Adipose tissue (tissue), 3 donors: Measurements from ENCODE around the gene C2orf49. TPM values are rescaled to one million over a fixed set of nuclear protein-coding genes. Genes with fewer than 3 reads are reported as not detected.

Experiments used
- H3K27ac ChIP-seq: one replicate; pipeline ENCODE4 v1.5.1; 2013; ENCODE audit warnings: low read depth, low read length
- WGBS, 3 donors: extraction: QIAGEN DNeasy Blood & Tissue Kit; methylation state at CpG; one replicate each; pipeline ENCODE4 v1.1.7; 2013; 5-methylcytosine and 5-hydroxymethylcytosine counted together
- polyA plus RNA-seq, 3 donors: library from polyadenylated mRNA; stranded (reverse); fragments of 200-250 nt; gene quantifications; one replicate each; pipeline ENCODE4 v1.2.3, GENCODE V29; 2013
- donor health status: healthy with polysubstance abuse.
- donor health status: Bipolar disorder and iron deficiency.
- donor health status: healthy.

Gene C2orf49
- polyA plus RNA-seq, 3 donors = 8.7 to 14.1 (median 8.9) TPM

DNA sequence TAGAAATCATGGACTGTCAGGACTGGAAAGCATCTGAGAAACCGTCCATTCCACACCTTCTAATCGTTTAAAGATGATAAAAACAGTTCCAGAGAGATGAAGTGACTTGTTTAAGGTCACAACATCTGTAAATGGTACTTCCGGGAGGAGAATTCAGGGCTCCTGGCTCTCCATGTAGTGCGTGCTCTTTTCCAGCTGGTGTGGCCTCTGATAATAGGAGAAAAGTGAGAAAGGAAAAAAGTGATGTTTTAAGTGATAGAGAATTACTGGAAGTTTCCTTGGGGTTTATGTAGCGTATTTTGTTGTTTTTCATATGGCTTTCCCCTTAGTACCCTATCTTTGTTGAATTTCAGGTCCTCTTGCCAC lies 663 bp downstream of the C2orf49 start:
- 2 to 12% (median 6%) methylated on average over 5 of the region's 5 CpGs for WGBS, 3 donors

DNA sequence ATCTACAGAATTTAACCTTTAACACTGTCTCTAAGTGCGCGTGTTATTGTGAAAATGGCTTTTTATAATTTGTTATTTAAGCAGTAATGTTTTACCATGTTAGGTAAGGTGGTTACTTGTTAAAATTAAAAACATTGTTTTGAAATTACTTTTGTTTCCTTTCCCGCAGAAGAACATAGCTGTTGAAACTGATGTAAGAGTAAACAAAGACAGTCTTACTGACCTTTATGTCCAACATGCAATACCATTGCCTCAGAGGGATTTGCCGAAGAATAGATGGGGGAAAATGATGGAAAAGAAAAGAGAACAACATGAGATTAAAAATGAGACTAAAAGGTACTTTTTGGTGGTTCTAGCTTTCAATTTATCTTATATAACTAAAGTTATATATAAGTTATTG lies 2.1 kb downstream of the C2orf49 start:
- H3K27ac ChIP-seq = no peak overlapping the region
- 66 to 88% (median 80%) methylated on average over 4 of the region's 4 CpGs for WGBS, 3 donors

More for the DNA sequence above, 663 bp downstream of the C2orf49 start:
- H3K27ac ChIP-seq = peak overlapping the region; percentile 99

DNA sequence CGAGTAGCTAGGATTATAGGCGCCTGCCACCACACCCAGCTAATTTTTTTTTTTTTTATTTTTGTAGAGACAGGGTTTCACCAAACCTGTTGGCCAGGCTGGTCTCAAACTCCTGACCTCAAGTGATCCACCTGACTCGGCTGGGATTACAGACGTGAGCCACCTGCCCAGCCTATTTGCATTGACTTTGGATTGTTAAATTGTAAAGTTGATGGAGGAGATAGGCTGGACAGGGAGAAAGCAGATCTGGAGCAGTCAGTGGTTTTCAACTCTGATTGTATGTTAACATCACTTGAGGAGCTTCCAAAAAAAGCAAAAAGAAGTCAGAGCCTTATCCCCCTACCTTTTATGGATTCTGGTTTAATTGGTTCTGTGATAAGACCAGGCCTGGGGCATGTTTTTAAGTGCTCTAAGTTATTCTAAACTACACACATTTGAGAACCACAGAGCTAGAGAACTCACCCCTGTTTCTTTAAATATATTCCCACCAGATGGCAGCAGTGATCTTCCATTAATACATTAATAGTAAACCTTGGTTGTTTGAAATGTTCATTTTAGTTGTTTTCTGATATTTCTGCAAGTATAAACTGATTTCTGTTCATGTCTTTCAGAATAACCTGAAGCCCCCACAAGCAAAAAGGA lies 7.5 kb downstream of the C2orf49 start:
- WGBS, 3 donors = 75 to 84% (median 81%) methylated on average over 4 of the region's 4 CpGs
- H3K27ac ChIP-seq = no peak overlapping the region

GRCh38 chr2:105357122-105357521 lies 19.8 kb downstream of the C2orf49 start:
- no peak overlapping the region for H3K27ac ChIP-seq
- 98 to 100% (median 100%) methylated on average over 1 of the region's 1 CpG for WGBS, 3 donors

DNA sequence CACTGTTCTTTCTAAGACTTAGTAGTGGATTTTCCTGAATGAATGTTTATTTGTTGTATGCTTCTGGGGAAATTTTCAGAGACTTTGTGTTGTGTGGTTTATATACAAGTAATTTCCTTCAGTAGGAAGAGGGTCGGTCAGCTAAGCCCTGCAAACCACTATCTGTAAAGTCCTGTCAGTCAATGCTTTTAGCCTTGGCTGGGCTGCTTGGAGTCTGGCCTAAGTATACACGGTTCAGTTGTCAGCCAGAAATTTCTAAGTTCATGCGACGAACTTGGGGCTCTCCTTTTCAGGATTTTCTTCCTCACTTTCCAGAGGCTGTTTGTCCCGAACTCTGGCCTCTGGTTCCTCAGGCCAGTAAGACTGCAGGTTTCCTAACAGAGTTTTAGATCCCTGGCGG lies 21.3 kb downstream of the C2orf49 start:
- 60 to 91% (median 88%) methylated on average over 6 of the region's 6 CpGs for WGBS, 3 donors

GRCh38 chr2:105361102-105361889 lies 24.0 kb downstream of the C2orf49 start:
- 50 to 78% (median 54%) methylated on average over 11 of the region's 11 CpGs for WGBS, 3 donors
- H3K27ac ChIP-seq = no peak overlapping the region

More for the DNA sequence above, 21.3 kb downstream of the C2orf49 start:
- no peak overlapping the region for H3K27ac ChIP-seq

- H3K27ac ChIP-seq = no peak overlapping the region
- 44 to 76% (median 54%) methylated on average over 15 of the region's 15 CpGs for WGBS, 3 donors
These were observed 25.7 kb downstream of the C2orf49 start for GRCh38 chr2:105362862-105363591.

GRCh38 chr2:105364436-105365139 lies 27.2 kb downstream of the C2orf49 start:
- 77 to 91% (median 79%) methylated on average over 5 of the region's 5 CpGs for WGBS, 3 donors
- H3K27ac ChIP-seq = no peak overlapping the region

DNA sequence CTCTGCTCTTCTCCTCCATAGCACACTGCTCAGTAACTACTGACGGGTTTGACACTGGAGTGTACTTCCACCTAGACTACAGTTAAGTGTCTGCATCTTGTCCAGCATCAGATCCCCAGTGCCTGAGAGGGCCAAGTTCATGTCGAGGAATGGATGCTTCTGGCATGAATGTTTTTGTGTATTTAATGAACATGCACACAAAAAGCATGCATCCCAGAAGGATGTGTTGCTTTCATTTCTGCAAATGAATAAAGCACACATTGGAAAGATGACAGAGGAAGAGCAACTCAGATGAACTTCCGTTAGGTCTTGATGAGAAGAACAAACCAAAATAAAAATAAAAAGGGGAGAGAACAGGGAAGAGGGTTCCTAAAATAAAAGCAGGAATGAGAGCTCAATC lies 27.9 kb downstream of the C2orf49 start:
- H3K27ac ChIP-seq = no peak overlapping the region
- 71 to 78% (median 71%) methylated on average over 3 of the region's 3 CpGs for WGBS, 3 donors

DNA sequence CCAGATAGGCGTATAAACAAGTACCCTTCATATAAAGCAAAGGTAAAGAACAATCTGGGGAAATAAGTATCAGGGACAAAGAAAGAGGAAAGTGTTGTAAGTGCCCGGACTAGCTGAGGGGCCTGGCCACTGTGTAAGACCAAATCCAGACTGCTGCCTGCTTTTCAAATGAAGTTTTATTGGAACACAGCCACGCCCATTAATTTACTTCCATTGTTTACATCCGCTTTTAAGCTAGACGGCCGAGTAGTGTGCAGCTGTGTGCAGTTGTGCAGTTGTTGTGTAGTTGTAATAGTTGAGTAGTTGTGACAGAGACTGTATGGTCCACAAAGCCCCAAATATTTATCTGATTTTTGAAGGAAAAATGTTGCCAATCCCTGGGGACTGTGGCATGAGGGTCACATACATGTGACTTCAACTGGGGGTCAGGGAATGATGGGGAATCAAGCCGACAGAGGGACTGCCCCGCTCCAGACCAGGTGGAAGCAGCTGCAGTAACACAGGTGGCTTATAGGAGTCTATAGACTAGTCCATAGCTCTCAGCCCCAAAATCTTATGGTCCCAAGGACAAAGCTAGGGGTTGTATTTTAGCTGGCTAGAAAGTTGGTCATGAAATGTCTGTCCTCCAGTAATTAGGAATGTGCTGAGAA lies 31.5 kb downstream of the C2orf49 start:
- no peak overlapping the region for H3K27ac ChIP-seq
- WGBS, 3 donors = 67 to 76% (median 67%) methylated on average over 8 of the region's 8 CpGs

DNA sequence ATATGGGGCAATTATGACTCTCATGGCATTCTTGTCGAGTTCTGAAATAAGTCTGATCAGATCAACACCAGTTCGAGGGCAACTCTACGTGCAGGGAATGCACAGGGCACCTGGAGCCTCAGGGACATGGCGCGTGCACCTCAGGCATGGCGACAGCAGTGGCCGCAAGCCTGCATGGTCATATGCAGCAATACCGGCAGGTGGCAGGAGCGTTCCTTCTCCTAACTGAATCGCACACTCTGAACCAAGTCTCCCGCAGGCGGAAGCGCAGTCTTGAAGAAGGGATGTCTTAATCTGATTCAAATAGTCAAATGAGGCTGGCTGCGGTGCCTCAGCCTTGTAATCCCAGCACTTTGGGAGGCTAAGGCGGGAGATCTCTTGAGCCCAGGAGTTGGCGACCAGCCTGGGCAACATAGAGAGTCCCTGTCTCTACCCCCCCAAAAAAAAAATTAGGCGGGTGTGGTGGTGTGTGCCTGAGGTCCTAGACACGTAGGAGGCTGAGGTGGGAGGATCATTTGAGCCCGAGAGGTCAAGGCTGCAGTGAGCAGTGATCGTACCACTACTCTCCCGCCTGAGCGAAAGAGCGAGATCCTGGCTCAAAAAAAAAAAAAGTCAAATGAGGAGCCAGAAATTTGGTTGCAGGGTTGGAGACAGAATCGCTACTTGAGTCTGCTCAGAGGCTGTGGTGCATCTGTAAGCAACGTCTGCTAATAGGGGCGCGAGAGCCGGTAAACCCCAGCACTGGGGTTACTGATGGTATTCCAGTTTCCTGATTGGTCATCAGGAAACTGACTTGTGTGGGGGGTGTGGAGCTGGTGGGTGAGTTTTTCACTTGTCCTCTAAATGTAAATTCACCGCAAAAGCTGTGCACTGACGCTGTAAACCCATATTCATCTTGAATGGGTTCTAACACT lies 32.7 kb downstream of the C2orf49 start:
- WGBS, 3 donors = 38 to 43% (median 42%) methylated on average over 30 of the region's 30 CpGs
- no peak overlapping the region for H3K27ac ChIP-seq

DNA sequence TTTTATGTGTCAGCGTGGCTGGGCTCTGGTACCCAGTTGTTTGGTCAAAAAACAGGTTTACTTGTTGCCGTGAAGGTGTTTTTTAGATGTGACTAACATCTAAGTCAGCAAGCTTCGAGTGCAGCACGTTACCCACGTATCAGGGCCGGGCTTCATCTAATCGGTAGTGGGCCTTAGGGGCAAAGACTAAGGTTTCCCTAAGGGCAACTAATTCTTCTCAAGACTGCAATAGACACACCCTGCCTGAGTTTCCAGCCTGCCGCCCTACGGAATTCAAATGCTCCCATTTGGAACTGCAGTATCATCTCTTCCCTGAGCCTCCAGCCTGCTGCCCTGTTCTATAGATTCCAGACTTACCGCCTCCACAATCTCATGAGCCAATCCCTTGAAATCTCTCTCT lies 33.8 kb downstream of the C2orf49 start:
- WGBS, 3 donors = 88 to 94% (median 90%) methylated on average over 10 of the region's 10 CpGs
- no peak overlapping the region for H3K27ac ChIP-seq

DNA sequence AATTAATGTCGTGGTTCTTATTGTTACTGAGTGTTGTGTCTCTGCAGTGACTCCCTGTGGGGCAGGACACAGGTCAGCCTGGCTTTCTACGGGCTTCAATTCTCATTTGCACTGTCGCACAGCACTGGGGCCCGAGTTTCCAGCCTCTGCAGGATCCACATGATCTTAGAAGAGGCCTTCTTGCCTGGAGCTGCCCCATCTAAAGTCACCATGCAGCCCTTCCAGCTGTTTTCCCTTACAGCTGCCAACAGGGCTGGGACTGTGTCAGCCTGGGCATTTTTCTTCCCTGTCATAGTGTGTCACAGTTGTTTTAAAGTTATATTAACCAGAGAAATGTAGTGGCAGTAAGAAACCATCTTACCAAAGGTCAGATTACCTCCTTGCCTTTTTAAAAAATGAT lies 34.5 kb downstream of the C2orf49 start:
- WGBS, 3 donors = 67 to 87% (median 72%) methylated on average over 4 of the region's 4 CpGs

DNA sequence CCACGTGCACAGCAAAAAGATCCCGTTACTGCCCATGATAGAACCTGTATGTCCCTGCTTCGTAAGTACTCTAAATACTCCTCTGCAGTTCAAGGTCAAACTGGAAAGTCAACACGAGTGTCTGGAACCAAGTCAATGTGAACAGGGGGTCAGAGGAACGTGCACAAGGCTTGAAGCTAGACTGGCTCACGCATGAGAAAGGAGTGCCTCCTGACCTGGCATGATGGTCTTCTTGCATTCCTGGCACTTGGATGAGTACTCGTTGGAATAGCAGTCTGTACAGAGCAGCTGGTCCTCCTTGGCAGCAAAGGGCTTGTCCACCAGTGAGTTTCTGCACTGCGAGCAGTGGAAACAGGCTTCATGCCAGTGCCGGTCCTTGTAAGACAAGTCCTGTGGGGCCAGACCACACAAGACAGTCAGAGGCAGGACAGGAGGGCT lies 36.0 kb downstream of the C2orf49 start:
- 49 to 74% (median 66%) methylated on average over 9 of the region's 9 CpGs for WGBS, 3 donors
- no peak overlapping the region for H3K27ac ChIP-seq

More for the DNA sequence above, 34.5 kb downstream of the C2orf49 start:
- no peak overlapping the region for H3K27ac ChIP-seq

- 81 to 91% (median 84%) methylated on average over 9 of the region's 9 CpGs for WGBS, 3 donors
- no peak overlapping the region for H3K27ac ChIP-seq
These were observed 36.6 kb downstream of the C2orf49 start for GRCh38 chr2:105373895-105374401.

GRCh38 chr2:105375001-105375561 lies 37.7 kb downstream of the C2orf49 start:
- no peak overlapping the region for H3K27ac ChIP-seq
- 66 to 79% (median 72%) methylated on average over 15 of the region's 15 CpGs for WGBS, 3 donors

GRCh38 chr2:105376010-105376409 lies 38.7 kb downstream of the C2orf49 start:
- whole genome bisulfite sequencing, 3 donors = 75 to 93% (median 90%) methylated on average over 11 of the region's 11 CpGs
- no peak overlapping the region for H3K27ac ChIP-seq
